Coronary artery (tissue), 2 donors: ENCODE data around the gene C22orf42.
"Not testable (repeated sequence)": the region's sequence is repeated elsewhere in the genome, so short reads cannot be mapped to it uniquely, and the experiment has no call there.

Experiments
- DNase-seq: peaks from one replicate; pipeline ENCODE4 v3.0.0-alpha.2; 2017; ENCODE audit warnings: low spot score
- H3K27ac ChIP-seq, 2 donors: fragments of 200-600 bp; sonication (generic); one replicate each; pipeline ENCODE4 v1.5.1; 2016 to 2019
- H3K4me3 ChIP-seq: fragments of 200-600 bp; sonication (generic); 2 replicates; pipeline ENCODE4 v1.5.1; 2016; ENCODE audit warnings: mild to moderate bottlenecking, moderate library complexity
- CTCF ChIP-seq: fragments of 200-600 bp; sonication (generic); IDR thresholded peaks from one replicate; pipeline ENCODE4 v1.5.1; 2019; ENCODE audit warnings: antibody characterized with exemption

The C22orf42 gene

GRCh38 chr22:32177221-32177765, 18.2 kb upstream of the C22orf42 start:
- H3K4me3 ChIP-seq, result no peak overlapping the region
- no peak for TF ChIP-seq CTCF
- DNase-seq, result no peak
- H3K27ac ChIP-seq, result no peak overlapping the region

GRCh38 chr22:32175683-32176644, 16.9 kb upstream of the C22orf42 start:
- H3K27ac ChIP-seq, result no peak overlapping the region
- peak overlapping the region; percentile 34 for H3K4me3 ChIP-seq
- no peak for DNase-seq
- TF ChIP-seq CTCF, result no peak

GRCh38 chr22:32175115-32175514, 16.0 kb upstream of the C22orf42 start:
- H3K4me3 ChIP-seq, result no peak overlapping the region
- DNase-seq, result no peak
- no peak for TF ChIP-seq CTCF
- no peak overlapping the region for H3K27ac ChIP-seq

GRCh38 chr22:32165681-32166080, 6.6 kb upstream of the C22orf42 start:
- H3K27ac ChIP-seq, result no peak overlapping the region
- H3K4me3 ChIP-seq, result no peak overlapping the region
- DNase-seq, result no peak
- TF ChIP-seq CTCF, result no peak

GRCh38 chr22:32164075-32164860, 5.2 kb upstream of the C22orf42 start:
- no peak for TF ChIP-seq CTCF
- DNase-seq, result peak; percentile 50
- H3K27ac ChIP-seq, result no peak overlapping the region

GRCh38 chr22:32160411-32160810, 1.3 kb upstream of the C22orf42 start:
- H3K4me3 ChIP-seq, DNase-seq, H3K27ac ChIP-seq: not testable (repeated sequence)

More at GRCh38 chr22:32164075-32164860, 5.2 kb upstream of the C22orf42 start:
- H3K4me3 ChIP-seq, result no peak overlapping the region

- not testable (repeated sequence) for H3K4me3 ChIP-seq, H3K27ac ChIP-seq
These were observed 1.5 kb downstream of the C22orf42 start for GRCh38 chr22:32157632-32158031.

GRCh38 chr22:32154727-32155126, 4.4 kb downstream of the C22orf42 start:
- not testable (repeated sequence) for H3K27ac ChIP-seq
- peak; percentile 8 for DNase-seq

More at GRCh38 chr22:32157632-32158031, 1.5 kb downstream of the C22orf42 start:
- not testable (repeated sequence) for DNase-seq

GRCh38 chr22:32151641-32152040, 7.5 kb downstream of the C22orf42 start:
- not testable (repeated sequence) for H3K27ac ChIP-seq, H3K4me3 ChIP-seq
- DNase-seq, result peak; percentile 5

More at GRCh38 chr22:32154727-32155126, 4.4 kb downstream of the C22orf42 start:
- not testable (repeated sequence) for H3K4me3 ChIP-seq

- not testable (repeated sequence) for H3K27ac ChIP-seq, DNase-seq, H3K4me3 ChIP-seq
These were observed 8.5 kb downstream of the C22orf42 start for GRCh38 chr22:32150647-32151046.

- not testable (repeated sequence) for H3K27ac ChIP-seq, DNase-seq, H3K4me3 ChIP-seq
These were observed 10.7 kb downstream of the C22orf42 start for GRCh38 chr22:32148372-32148771.

GRCh38 chr22:32147128-32147527, 12.0 kb downstream of the C22orf42 start:
- H3K4me3 ChIP-seq, DNase-seq, H3K27ac ChIP-seq: not testable (repeated sequence)
